B cell (primary cell): ENCODE data around the gene CAMK2B. TPM values are rescaled to one million over a fixed set of nuclear protein-coding genes. Genes with fewer than 3 reads are reported as not detected.

Experiments used
- ATAC-seq: fragments of 200-7000 bp; cut with Tn5 transposase; one replicate; pipeline ENCODE4 v1.10.0; 2021; ENCODE audit warnings: low read depth, mild to moderate bottlenecking, moderate number of reproducible peaks, moderate library complexity
- CTCF ChIA-PET: fragments of 350-600 bp; sonication (Branson Sonifier 250); formaldehyde crosslinking; loops from one replicate; lab custom pipeline; 2021; ENCODE audit warnings: antibody characterized with exemption, inconsistent platforms; lab: Charles Lee
- POLR2A ChIA-PET: fragments of 350-600 bp; sonication (Branson Sonifier 250); formaldehyde crosslinking; loops from one replicate; lab custom pipeline; 2021; ENCODE audit warnings: antibody characterized with exemption; lab: Charles Lee
- DNase-seq: peaks from one replicate; pipeline ENCODE4 v3.0.0; 2013
- H2AFZ ChIP-seq: 2 replicates; pipeline ENCODE4 v1.6.1; 2012; ENCODE audit warnings: mild to moderate bottlenecking, low read depth, low read length; ENCODE audit not compliant: insufficient read depth, poor library complexity, severe bottlenecking
- H3K27ac ChIP-seq, 2 donors: 1 replicate in 1 of 2; 2 replicates in 1 of 2; pipeline ENCODE4 v1.5.1; 2012 to 2013; ENCODE audit warnings: low read length in 2 of 2, mild to moderate bottlenecking in 2 of 2, moderate library complexity in 1 of 2
- H3K27me3 ChIP-seq, 4 experiments: fragments of 200-600 bp in 1 of 4; sonication (generic) in 1 of 4; replicated peaks in 1 of 4; 1 replicate in 2 of 4; 2 replicates in 2 of 4; pipeline versions ENCODE4 v1.6.1 to v1.7.0; 2013 to 2016; ENCODE audit warnings: low read length in 3 of 4, mild to moderate bottlenecking in 2 of 4, mixed read lengths in 1 of 4, moderate library complexity in 1 of 4; ENCODE audit not compliant: insufficient read depth in 4 of 4, control insufficient read depth in 3 of 4; ENCODE audit errors: control extremely low read depth in 1 of 4
- H3K36me3 ChIP-seq, 2 experiments: replicated peaks in 1 of 2; 1 replicate in 1 of 2; 2 replicates in 1 of 2; pipeline versions ENCODE4 v1.6.1 to v1.7.1; 2013; ENCODE audit warnings: low read length in 1 of 2; ENCODE audit not compliant: insufficient read depth in 2 of 2, control insufficient read depth in 1 of 2; ENCODE audit errors: control extremely low read depth in 1 of 2, extremely low read depth in 1 of 2
- H3K4me1 ChIP-seq, 2 donors: fragments of 200-600 bp in 1 of 2; sonication (generic) in 1 of 2; 1 replicate in 1 of 2; 2 replicates in 1 of 2; pipeline versions ENCODE4 v1.5.1 to v1.6.1; 2013 to 2017; ENCODE audit warnings: low read length in 2 of 2; ENCODE audit not compliant: control insufficient read depth in 2 of 2, insufficient read depth in 2 of 2
- H3K4me2 ChIP-seq: replicated peaks from 2 replicates; pipeline ENCODE3; 2012; ENCODE audit warnings: mild to moderate bottlenecking, low read depth, low read length; ENCODE audit not compliant: poor library complexity, severe bottlenecking
- H3K4me3 ChIP-seq, 5 experiments: fragments of 200-600 bp in 1 of 5; sonication (generic) in 1 of 5; 1 replicate in 3 of 5; 2 replicates in 2 of 5; pipeline versions ENCODE4 v1.5.1 to v1.7.0; 2011 to 2016; ENCODE audit warnings: low read length in 4 of 5, mild to moderate bottlenecking in 4 of 5, low read depth in 2 of 5, control low read depth in 1 of 5, moderate library complexity in 1 of 5; ENCODE audit not compliant: insufficient read depth in 1 of 5; ENCODE audit errors: control extremely low read depth in 1 of 5, extremely low read depth in 1 of 5
- H3K79me2 ChIP-seq: fragments of 200-600 bp; sonication (generic); one replicate; pipeline ENCODE4 v1.6.0; 2016; ENCODE audit warnings: low read length; ENCODE audit not compliant: control insufficient read depth, insufficient read depth
- H3K9ac ChIP-seq: fragments of 200-600 bp; sonication (generic); 2 replicates; pipeline ENCODE4 v1.6.1; 2017; ENCODE audit warnings: mild to moderate bottlenecking, low read length, moderate library complexity
- H3K9me3 ChIP-seq, 3 donors: one replicate each; pipeline versions ENCODE4 v1.6.1 to v1.7.1; 2013; ENCODE audit warnings: low read length in 2 of 3; ENCODE audit not compliant: control insufficient read depth in 2 of 3, insufficient read depth in 1 of 3; ENCODE audit errors: control extremely low read depth in 1 of 3
- H4K20me1 ChIP-seq: 2 replicates; pipeline ENCODE4 v1.6.0; 2012; ENCODE audit warnings: mild to moderate bottlenecking, low read length; ENCODE audit not compliant: insufficient read depth, control insufficient read depth, poor library complexity, severe bottlenecking
- H3K27ac Mint-ChIP-seq: one replicate; pipeline ENCODE4 v1.8.0; 2021; ENCODE audit warnings: mixed read lengths
- H3K27me3 Mint-ChIP-seq: one replicate; pipeline ENCODE4 v1.8.0; 2021; ENCODE audit warnings: mixed read lengths
- H3K4me1 Mint-ChIP-seq: one replicate; pipeline ENCODE4 v1.8.0; 2021; ENCODE audit warnings: mixed read lengths
- H3K4me3 Mint-ChIP-seq: one replicate; pipeline ENCODE4 v1.8.0; 2021; ENCODE audit warnings: mixed read lengths
- H3K9me3 Mint-ChIP-seq: one replicate; pipeline ENCODE4 v1.8.0; 2022; ENCODE audit warnings: mixed read lengths; ENCODE audit not compliant: insufficient read depth
- EZH2 ChIP-seq: IDR thresholded peaks from 2 replicates; pipeline ENCODE4 v1.6.1; 2012; ENCODE audit warnings: borderline replicate concordance, low read depth, mild to moderate bottlenecking, moderate library complexity, low read length; ENCODE audit not compliant: insufficient read depth, poor library complexity, severe bottlenecking
- WGBS: methylation state at CpG from one replicate; pipeline ENCODE4 v1.1.5; 2013; ENCODE audit warnings: missing lambda C conversion rate; ENCODE audit not compliant: insufficient coverage; 5-methylcytosine and 5-hydroxymethylcytosine counted together
- intact Hi-C: fragments of 100-400 bp; cut with micrococcal nuclease; formaldehyde crosslinking; loops from one replicate; pipeline ENCODE4 v1.10.0; 2022
- polyA plus RNA-seq: library from polyadenylated mRNA; depleted of rRNA; stranded (reverse); fragments of >200 nt; gene quantifications from 2 replicates; pipeline ENCODE4 v1.2.3, GENCODE V29; 2012
- total RNA-seq, 2 donors: library from RNA; stranded (reverse); fragments of 120-200 nt in 1 of 2; gene quantifications; 1 replicate in 1 of 2; 2 replicates in 1 of 2; pipeline versions ENCODE4 v1.2.3 to v1.2.4, GENCODE V29; 2013 to 2022
- TF ChIP-seq, protein P1 (sequence below): fragments of 200-600 bp; IDR thresholded peaks from one replicate; pipeline ENCODE4 v1.8.0; 2022; ENCODE audit warnings: antibody characterized with exemption, mild to moderate bottlenecking

The CAMK2B gene
- total and polyA plus RNA-seq, 2 donors (not counting 1 experiment from before 2014, with no cell fraction given) = 0.42 TPM; not detected in 1

- TF ChIP-seq, protein P1, sequence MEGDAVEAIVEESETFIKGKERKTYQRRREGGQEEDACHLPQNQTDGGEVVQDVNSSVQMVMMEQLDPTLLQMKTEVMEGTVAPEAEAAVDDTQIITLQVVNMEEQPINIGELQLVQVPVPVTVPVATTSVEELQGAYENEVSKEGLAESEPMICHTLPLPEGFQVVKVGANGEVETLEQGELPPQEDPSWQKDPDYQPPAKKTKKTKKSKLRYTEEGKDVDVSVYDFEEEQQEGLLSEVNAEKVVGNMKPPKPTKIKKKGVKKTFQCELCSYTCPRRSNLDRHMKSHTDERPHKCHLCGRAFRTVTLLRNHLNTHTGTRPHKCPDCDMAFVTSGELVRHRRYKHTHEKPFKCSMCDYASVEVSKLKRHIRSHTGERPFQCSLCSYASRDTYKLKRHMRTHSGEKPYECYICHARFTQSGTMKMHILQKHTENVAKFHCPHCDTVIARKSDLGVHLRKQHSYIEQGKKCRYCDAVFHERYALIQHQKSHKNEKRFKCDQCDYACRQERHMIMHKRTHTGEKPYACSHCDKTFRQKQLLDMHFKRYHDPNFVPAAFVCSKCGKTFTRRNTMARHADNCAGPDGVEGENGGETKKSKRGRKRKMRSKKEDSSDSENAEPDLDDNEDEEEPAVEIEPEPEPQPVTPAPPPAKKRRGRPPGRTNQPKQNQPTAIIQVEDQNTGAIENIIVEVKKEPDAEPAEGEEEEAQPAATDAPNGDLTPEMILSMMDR = no peak
- no peak for TF ChIP-seq EZH2
- intact Hi-C loops = no loop called here
- no peaks in the 10 kb centered on the region for H3K27me3 Mint-ChIP-seq
- no peaks in the 10 kb centered on the region for H3K79me2 ChIP-seq
- H3K27me3 ChIP-seq = peaks cover 0 to 5% (median 0%) of the 10 kb centered on the region in 4 experiments
- peaks cover 29% of the 10 kb centered on the region for H3K4me1 Mint-ChIP-seq
- H2AFZ ChIP-seq = no peak overlapping the region
- no peaks in the 10 kb centered on the region for H3K9me3 Mint-ChIP-seq
- ATAC-seq (no peak), DNase-seq (no peak)
- WGBS = 88% methylated on average over 9 of the region's 9 CpGs
- ChIA-PET POLR2A (no interaction called here), CTCF (no interaction called here)
- no peaks in the 10 kb centered on the region for H3K36me3 ChIP-seq
- H4K20me1 ChIP-seq = no peaks in the 10 kb centered on the region
- H3K4me3 ChIP-seq = no peak overlapping the region
- no peak overlapping the region for H3K4me2 ChIP-seq
- no peak overlapping the region for H3K4me3 Mint-ChIP-seq
- H3K9ac ChIP-seq = no peak overlapping the region
- peaks cover 24 to 32% of the 10 kb centered on the region in 2 donors for H3K4me1 ChIP-seq
- H3K27ac ChIP-seq = no peak overlapping the region
- no peaks in the 10 kb centered on the region for H3K9me3 ChIP-seq
- no peak overlapping the region for H3K27ac Mint-ChIP-seq
Measured at GRCh38 chr7:44262031-44262430, 63.4 kb downstream of the CAMK2B start.

GRCh38 chr7:44261240-44261639, 64.2 kb downstream of the CAMK2B start:
- WGBS = 57% methylated on average over 1 of the region's 5 CpGs
- H4K20me1 ChIP-seq = no peaks in the 10 kb centered on the region
- DNase-seq (peak; percentile 44), ATAC-seq (no peak)
- Mint-ChIP-seq H3K27ac (no peak overlapping the region), H3K4me1 (peaks cover 29% of the 10 kb centered on the region), H3K4me3 (no peak overlapping the region), H3K9me3 (no peaks in the 10 kb centered on the region), H3K27me3 (no peaks in the 10 kb centered on the region)
- H3K79me2 ChIP-seq = no peaks in the 10 kb centered on the region
- H3K4me3 ChIP-seq = no peak overlapping the region
- TF ChIP-seq EZH2 = no peak
- TF ChIP-seq, protein P1 = peak; percentile 19
- ChIA-PET CTCF (interaction anchor here (1.1 kb wide), 1 partner anchor 20 kb away, joined by 3 read pairs; no protein-coding TSS in a partner anchor), POLR2A (no interaction called here)
- peak overlapping the region; percentile 29 for H3K4me2 ChIP-seq
- H2AFZ ChIP-seq = no peak overlapping the region
- no peaks in the 10 kb centered on the region for H3K36me3 ChIP-seq
- no peak overlapping the region for H3K9ac ChIP-seq
- H3K9me3 ChIP-seq = no peaks in the 10 kb centered on the region
- H3K27me3 ChIP-seq = peaks cover 0 to 5% (median 0%) of the 10 kb centered on the region in 4 experiments
- no peak overlapping the region for H3K27ac ChIP-seq
- intact Hi-C loops = no loop called here
- peaks cover 24 to 34% of the 10 kb centered on the region in 2 donors for H3K4me1 ChIP-seq
